MM.1S (cell line): ENCODE data around the gene PFN3.
"Not testable (repeated sequence)": the region's sequence is repeated elsewhere in the genome, so short reads cannot be mapped to it uniquely, and the experiment has no call there.

Source experiments
- DNase-seq: peaks from one replicate; pipeline ENCODE4 v3.0.0-alpha.2; 2015
- H2AFZ ChIP-seq: fragments of 300-600 bp; sonication (generic); 2 replicates; pipeline ENCODE4 v1.6.0; 2016; ENCODE audit warnings: antibody characterized with exemption, low read length
- H3F3A ChIP-seq: fragments of 300-600 bp; sonication (generic); 2 replicates; pipeline ENCODE4 v1.6.1; 2016; ENCODE audit warnings: mild to moderate bottlenecking, antibody characterized with exemption, low read length, moderate library complexity, mixed read lengths; ENCODE audit not compliant: insufficient read depth
- H3K27ac ChIP-seq: fragments of 300-600 bp; sonication (generic); 2 replicates; pipeline ENCODE4 v1.5.1; 2016; ENCODE audit warnings: mild to moderate bottlenecking, low read length
- H3K27me3 ChIP-seq: fragments of 300-600 bp; sonication (generic); replicated peaks from 2 replicates; pipeline ENCODE4 v1.6.0; 2016; ENCODE audit warnings: low read length; ENCODE audit not compliant: insufficient read depth
- H3K36me3 ChIP-seq: fragments of 300-600 bp; sonication (generic); replicated peaks from 2 replicates; pipeline ENCODE4 v1.6.1; 2016; ENCODE audit warnings: mild to moderate bottlenecking, low read length, mixed read lengths; ENCODE audit not compliant: insufficient read depth
- H3K4me1 ChIP-seq: fragments of 300-600 bp; sonication (generic); 2 replicates; pipeline ENCODE4 v1.6.1; 2016; ENCODE audit warnings: low read length, mixed read lengths
- H3K4me2 ChIP-seq: fragments of 300-600 bp; sonication (generic); 2 replicates; pipeline ENCODE4 v1.6.0; 2016; ENCODE audit warnings: low read depth, low read length
- H3K4me3 ChIP-seq: fragments of 300-600 bp; sonication (generic); 2 replicates; pipeline ENCODE4 v1.5.1; 2016; ENCODE audit warnings: low read length, mixed read lengths
- H3K79me2 ChIP-seq: fragments of 300-600 bp; sonication (generic); 2 replicates; pipeline ENCODE4 v1.6.1; 2016; ENCODE audit warnings: mixed run types, low read length, mixed read lengths
- H3K9ac ChIP-seq: fragments of 300-600 bp; sonication (generic); 2 replicates; pipeline ENCODE4 v1.6.1; 2016; ENCODE audit warnings: low read length, mixed read lengths
- H3K9me2 ChIP-seq: fragments of 300-600 bp; sonication (generic); replicated peaks from 2 replicates; pipeline ENCODE4 v1.6.1; 2016; ENCODE audit warnings: mild to moderate bottlenecking, low read length, mixed read lengths; ENCODE audit not compliant: insufficient read depth
- H3K9me3 ChIP-seq: fragments of 300-600 bp; sonication (generic); replicated peaks from 2 replicates; pipeline ENCODE4 v1.6.1; 2016; ENCODE audit warnings: mild to moderate bottlenecking, low read length, mixed read lengths; ENCODE audit not compliant: insufficient read depth
- H4K20me1 ChIP-seq: fragments of 300-600 bp; sonication (generic); 2 replicates; pipeline ENCODE4 v1.6.1; 2016; ENCODE audit warnings: mild to moderate bottlenecking, low read length, moderate library complexity, mixed read lengths; ENCODE audit not compliant: insufficient read depth
- EZH2 ChIP-seq: fragments of 300-600 bp; sonication (generic); optimal IDR thresholded peaks from 2 replicates; pipeline ENCODE3; 2017; ENCODE audit warnings: low read depth, mild to moderate bottlenecking, antibody characterized with exemption, low read length, mixed read lengths
- EZH2phosphoT487 ChIP-seq: fragments of 300-600 bp; sonication (generic); IDR thresholded peaks from 2 replicates; pipeline ENCODE4 v1.6.1; 2018; ENCODE audit warnings: antibody characterized with exemption, low read length
- TF ChIP-seq, protein P1 (sequence below): fragments of 300-600 bp; sonication (generic); IDR thresholded peaks from 2 replicates; pipeline ENCODE4 v1.5.1; 2016; ENCODE audit warnings: antibody characterized with exemption, low read length, mixed read lengths

Gene PFN3

DNA sequence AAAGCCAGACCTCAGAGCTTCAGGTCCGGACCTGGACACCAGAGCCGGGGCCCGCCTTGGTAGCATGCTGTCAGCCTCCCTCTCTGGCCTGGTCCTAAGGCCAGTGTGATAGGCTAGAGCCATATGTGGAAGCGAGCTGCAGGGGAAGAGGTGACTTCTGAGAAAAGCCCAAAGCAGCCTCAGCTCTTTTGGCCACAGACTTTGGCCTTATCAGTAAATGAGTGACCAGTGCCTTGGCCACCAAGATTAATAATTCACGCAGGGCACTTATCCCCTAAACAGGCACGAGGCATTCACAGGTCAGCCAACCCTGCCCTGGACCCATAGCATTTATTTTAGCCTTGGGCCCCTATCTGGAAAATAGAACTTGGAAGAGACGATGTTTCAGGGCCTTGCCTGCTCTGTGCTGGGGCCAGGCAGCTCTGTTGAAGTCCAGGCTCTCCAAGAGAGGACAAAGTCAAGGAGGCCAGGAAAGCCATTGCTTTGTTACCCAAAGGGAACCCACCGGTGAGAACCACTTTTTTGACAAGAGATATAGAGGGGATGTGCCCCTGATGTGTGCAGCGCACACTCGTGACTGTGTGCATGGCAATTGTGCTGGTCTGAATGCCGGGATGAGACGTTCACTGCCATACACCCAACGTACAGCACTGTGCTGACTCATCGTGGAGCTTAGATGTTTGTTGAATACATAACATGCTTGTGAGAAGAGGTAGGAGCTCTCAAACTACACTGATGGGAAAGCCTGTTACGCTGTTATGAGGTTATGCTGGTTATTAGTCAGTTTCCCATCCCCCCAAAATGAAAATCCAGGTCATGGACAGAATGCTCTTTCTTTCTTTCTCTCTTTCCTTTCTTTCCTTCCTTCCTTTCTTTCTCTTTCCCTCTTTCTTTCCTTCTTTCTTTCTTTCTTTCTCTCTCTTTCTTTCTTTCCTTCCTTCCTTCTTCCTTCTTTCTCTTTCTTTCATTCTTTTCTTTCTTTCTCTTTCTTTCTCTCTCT, 21.3 kb downstream of the PFN3 start:
- DNase-seq = no peak
- no peaks in the 10 kb centered on the region for H3K36me3 ChIP-seq
- peaks cover 12% of the 10 kb centered on the region for H3K27me3 ChIP-seq
- H3K79me2 ChIP-seq = no peaks in the 10 kb centered on the region
- H3K4me1 ChIP-seq = no peaks in the 10 kb centered on the region
- no peaks in the 10 kb centered on the region for H4K20me1 ChIP-seq
- no peaks in the 10 kb centered on the region for H3F3A ChIP-seq
- H2AFZ ChIP-seq = no peak overlapping the region
- H3K27ac ChIP-seq = no peak overlapping the region
- no peaks in the 10 kb centered on the region for H3K9me2 ChIP-seq
- no peak overlapping the region for H3K4me3 ChIP-seq
- H3K4me2 ChIP-seq = no peak overlapping the region
- H3K9ac ChIP-seq = no peak overlapping the region
- H3K9me3 ChIP-seq = no peaks in the 10 kb centered on the region
- TF ChIP-seq EZH2phosphoT487 (no peak), EZH2 (no peak)
- TF ChIP-seq, protein P1, sequence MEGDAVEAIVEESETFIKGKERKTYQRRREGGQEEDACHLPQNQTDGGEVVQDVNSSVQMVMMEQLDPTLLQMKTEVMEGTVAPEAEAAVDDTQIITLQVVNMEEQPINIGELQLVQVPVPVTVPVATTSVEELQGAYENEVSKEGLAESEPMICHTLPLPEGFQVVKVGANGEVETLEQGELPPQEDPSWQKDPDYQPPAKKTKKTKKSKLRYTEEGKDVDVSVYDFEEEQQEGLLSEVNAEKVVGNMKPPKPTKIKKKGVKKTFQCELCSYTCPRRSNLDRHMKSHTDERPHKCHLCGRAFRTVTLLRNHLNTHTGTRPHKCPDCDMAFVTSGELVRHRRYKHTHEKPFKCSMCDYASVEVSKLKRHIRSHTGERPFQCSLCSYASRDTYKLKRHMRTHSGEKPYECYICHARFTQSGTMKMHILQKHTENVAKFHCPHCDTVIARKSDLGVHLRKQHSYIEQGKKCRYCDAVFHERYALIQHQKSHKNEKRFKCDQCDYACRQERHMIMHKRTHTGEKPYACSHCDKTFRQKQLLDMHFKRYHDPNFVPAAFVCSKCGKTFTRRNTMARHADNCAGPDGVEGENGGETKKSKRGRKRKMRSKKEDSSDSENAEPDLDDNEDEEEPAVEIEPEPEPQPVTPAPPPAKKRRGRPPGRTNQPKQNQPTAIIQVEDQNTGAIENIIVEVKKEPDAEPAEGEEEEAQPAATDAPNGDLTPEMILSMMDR = no peak

DNA sequence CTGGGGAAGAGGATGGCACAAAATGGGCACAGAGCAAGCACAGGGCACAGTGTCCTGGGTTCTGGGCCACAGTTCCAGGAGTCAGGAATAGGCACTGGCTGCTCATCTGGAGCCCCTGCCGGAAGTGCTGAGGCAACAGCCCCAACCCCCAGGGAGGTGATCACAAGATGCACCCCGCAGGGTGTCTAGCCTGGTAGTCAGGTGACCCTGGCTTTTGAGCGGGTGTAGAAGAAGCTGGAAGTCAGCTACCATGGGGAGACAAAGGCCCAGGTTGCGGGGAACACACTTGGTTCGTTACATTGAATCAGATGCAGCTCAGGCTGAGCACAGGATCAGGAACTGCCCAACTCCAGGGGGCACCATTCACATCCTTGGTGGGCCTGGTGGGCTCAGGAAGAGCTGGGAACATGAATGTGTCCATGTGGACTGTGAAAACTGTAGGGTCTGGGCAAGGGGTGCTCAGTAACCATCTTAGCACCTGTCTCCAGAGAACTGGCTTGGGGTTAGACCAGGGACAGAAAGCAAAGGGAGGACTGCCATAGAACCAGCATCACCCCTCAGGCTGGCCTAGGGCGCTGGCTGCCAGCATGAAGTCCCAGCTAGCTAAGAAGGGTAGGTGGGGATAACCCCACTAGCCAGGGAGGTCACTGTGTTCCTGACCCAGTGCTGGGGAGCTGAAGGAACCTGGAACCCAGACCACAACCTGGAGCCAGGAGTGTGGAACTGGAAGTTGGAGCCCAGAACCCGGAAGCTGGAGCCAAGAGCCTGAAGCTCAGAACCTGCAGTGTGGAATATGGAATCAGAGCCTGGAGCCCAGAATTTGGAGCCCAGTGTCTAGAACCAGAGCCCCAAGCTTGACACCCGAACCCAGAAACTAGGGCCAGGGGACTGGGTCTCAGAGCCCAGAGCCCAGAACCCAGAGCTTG, 22.3 kb downstream of the PFN3 start:
- no peaks in the 10 kb centered on the region for H3K9me2 ChIP-seq
- no peak overlapping the region for H3K4me3 ChIP-seq
- 0 out of 2 replicates have a peak, but pooled peaks cover 1% of the 10 kb centered on the region for H3K27me3 ChIP-seq
- no peaks in the 10 kb centered on the region for H3K36me3 ChIP-seq
- no peak overlapping the region for H3K4me2 ChIP-seq
- H3F3A ChIP-seq = no peaks in the 10 kb centered on the region
- no peaks in the 10 kb centered on the region for H4K20me1 ChIP-seq
- no peak overlapping the region for H2AFZ ChIP-seq
- H3K27ac ChIP-seq = no peak overlapping the region
- no peak for DNase-seq
- H3K9ac ChIP-seq = no peak overlapping the region
- TF ChIP-seq, protein P1 = no peak
- TF ChIP-seq EZH2phosphoT487 = no peak
- TF ChIP-seq EZH2 = no peak
- no peaks in the 10 kb centered on the region for H3K9me3 ChIP-seq
- H3K79me2 ChIP-seq = no peaks in the 10 kb centered on the region
- H3K4me1 ChIP-seq = no peaks in the 10 kb centered on the region

DNA sequence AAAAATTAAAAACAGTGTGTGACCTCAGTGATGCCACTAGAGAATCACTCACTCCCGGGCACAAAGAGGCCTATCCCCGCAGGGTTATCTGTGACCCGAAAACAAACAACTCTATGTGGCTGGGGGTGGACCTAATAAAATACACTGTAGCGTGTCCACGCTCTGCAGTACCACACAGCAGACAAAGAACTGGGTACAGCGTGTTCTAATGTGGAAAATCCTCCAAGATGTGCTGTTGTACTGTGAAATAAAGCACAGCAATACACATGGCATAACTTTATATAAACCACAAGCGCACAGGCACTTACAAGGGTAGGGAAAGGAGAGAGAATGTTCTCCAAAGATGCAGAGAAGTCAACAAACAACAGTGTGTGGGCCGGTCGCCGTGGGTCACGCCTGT, 24.4 kb downstream of the PFN3 start:
- H3K79me2 ChIP-seq = no peaks in the 10 kb centered on the region
- TF ChIP-seq EZH2 (no peak), EZH2phosphoT487 (no peak)
- TF ChIP-seq, protein P1 = no peak
- H3K4me3 ChIP-seq = no peak overlapping the region
- H3K9me3 ChIP-seq = no peaks in the 10 kb centered on the region
- no peak overlapping the region for H3K27ac ChIP-seq
- no peak overlapping the region for H3K9ac ChIP-seq
- peaks cover 4% of the 10 kb centered on the region; the same call in 1 of the 2 replicates for H3F3A ChIP-seq
- H3K36me3 ChIP-seq = no peaks in the 10 kb centered on the region
- no peaks in the 10 kb centered on the region for H4K20me1 ChIP-seq
- H2AFZ ChIP-seq = no peak overlapping the region
- DNase-seq = no peak
- H3K9me2 ChIP-seq = no peaks in the 10 kb centered on the region
- peaks cover 16% of the 10 kb centered on the region for H3K4me1 ChIP-seq
- H3K4me2 ChIP-seq = no peak overlapping the region
- H3K27me3 ChIP-seq = no peaks in the 10 kb centered on the region

DNA sequence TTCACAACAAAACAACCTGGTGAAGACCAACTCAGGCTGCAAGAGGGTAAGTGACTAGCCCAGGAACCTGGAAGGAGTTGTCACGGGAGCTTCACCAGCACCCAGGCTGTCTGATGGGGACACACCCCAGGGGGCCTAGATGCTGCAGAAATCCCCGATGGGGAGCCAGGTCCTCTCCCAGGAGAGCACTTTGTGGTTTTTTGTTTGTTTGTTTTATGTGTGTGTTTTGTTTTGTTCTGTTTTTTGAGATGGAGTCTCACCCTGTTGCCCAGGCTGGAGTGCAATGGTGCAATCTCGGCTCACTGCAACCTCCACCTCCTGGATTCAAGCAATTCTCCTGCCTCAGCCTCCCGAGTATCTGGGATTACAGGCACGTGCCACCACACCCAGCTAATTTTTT, 24.9 kb downstream of the PFN3 start:
- not testable (repeated sequence) for H3K27ac ChIP-seq, H3K9me2 ChIP-seq, H3K9ac ChIP-seq, DNase-seq, H3K36me3 ChIP-seq, H3K4me2 ChIP-seq, H2AFZ ChIP-seq, H3K27me3 ChIP-seq, H3K79me2 ChIP-seq, H4K20me1 ChIP-seq, H3K4me3 ChIP-seq, H3K9me3 ChIP-seq, H3F3A ChIP-seq
- H3K4me1 ChIP-seq = peaks cover 18% of the 10 kb centered on the region
